NCI-H146 (cell line): ENCODE measurements around the gene ARPP21.
"Not testable (repeated sequence)": the region's sequence is repeated elsewhere in the genome, so short reads cannot be mapped to it uniquely, and the experiment has no call there.

Source experiments
- DNase-seq: peaks from one replicate; lab custom pipeline; 2025; lab: John Stamatoyannopoulos, UW

Gene ARPP21

GRCh38 chr3:35780800-35781199 is 141.5 kb downstream of the ARPP21 start:
- DNase-seq = no peak

DNA sequence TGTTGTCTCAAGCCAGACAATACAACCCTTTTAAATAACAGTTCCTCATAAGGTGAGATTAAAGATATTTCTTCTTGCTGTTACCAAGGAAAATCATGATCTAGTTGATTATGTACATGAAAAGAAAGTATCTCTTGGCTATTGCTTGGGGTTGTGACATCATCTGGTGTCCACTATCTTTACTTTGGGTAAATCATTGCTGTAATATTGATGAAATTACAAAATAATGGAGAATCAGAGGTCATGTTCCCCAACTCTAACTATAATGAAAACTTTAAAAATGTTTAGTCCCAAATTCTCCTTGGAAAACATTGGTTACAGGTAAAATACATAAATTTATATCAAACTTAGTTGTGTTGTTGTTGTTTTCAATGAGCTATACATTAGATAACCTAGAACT is 142.2 kb downstream of the ARPP21 start:
- DNase-seq = no peak

GRCh38 chr3:35782355-35782754 is 143.0 kb downstream of the ARPP21 start:
- no peak for DNase-seq

DNA sequence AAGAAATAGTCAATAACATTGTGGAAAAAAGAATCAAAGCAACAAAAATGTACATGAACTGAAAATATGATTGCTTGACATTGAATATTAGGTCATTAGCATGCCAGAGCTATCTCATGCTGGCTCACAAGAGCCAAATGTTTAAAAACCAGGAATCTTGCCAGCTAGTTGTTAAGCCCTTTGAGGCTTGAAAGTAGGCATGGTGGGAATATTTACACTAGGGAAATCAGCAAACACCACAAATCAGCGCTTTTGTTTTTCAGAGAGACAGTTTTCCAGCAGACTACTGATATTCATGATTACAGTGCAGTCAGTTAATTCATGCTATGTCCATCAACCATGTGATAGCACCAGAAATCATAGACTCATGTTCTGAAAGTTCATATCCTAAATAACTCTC is 144.8 kb downstream of the ARPP21 start:
- no peak for DNase-seq

DNA sequence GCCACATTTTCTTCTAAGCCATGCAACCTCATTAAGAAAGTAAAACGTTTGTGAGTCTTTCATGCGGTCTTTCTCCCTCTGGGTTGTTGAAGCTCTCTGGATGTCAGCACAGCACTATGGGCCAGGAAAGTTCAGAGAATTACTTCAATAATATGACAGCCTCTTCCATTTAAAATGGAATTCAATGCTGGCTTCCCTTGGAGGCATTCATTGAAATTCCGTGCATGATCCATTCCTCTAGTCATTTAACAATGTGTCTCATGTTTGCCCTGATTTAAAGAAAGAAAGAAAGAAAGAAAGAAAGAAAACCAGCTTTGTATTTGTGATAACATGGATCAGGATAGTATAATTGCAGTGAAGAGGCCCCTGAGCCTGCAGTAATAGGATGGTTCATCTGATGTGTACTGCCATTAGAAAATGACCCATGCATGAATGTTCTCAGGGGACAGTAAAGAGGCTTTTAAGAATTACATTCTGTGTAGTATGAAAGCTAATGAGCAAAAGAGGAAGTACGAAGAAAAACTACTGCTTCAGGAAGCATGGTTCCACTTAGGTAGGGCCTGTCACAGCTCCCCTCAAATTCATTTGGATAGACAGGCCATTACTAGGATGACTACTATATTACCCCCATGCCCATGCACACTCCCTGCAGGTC is 146.0 kb downstream of the ARPP21 start:
- no peak for DNase-seq

DNA sequence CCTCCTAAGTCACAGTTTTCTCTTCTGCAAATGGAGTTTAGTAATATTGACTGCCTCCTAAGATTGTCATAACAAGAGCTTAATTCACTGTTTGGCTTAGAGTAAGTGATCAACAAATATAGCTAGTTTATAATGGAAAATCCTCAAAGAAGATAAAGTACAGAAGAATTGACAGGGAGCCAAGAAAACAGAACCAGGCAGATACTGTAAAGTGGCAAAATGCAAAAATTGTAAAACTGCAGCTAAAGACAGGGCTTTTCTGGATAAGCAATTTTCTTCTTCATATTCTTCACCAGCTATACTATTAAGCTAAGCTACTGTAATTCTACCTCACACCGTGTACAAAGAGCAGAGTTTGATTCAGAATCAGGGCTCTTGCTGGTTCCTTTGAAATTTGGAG is 148.6 kb downstream of the ARPP21 start:
- no peak for DNase-seq

DNA sequence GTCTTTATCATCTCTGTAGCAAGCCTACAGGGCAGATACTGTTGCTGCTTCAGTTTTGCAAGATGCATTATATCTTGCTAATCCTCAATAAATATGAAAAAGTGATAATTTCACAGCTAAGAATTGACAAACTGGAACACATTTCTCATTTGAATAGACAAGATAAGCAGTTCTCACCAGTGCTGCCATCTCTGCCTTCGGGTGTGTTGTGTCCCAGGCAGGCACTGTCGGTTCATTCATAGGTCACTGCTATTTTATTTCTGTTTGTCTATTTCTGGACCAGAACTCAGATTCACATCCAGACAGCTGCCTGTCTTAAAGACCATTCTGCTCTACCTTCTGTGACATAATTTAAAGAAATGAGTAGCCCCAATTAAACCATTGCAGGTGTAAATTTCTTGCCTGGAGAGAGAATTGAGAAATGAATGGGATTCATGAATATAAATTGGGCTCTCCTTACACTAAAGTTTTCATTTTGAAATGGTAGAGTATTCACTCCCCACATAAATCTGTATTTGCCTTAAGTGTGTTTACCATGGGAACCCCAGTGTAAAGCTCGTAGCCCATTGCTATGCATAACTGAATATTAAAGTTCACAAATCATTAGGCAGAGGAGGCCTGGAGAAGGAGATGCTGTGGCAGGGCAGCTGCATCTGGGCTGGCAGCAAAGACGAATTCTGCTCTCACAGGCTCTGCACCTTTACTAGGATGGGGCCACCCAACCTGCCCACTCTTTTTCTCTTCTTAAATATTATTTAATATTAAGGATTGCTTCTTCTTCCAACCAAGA is 149.9 kb downstream of the ARPP21 start:
- DNase-seq = no peak

GRCh38 chr3:35790764-35791163 is 151.4 kb downstream of the ARPP21 start:
- no peak for DNase-seq

DNA sequence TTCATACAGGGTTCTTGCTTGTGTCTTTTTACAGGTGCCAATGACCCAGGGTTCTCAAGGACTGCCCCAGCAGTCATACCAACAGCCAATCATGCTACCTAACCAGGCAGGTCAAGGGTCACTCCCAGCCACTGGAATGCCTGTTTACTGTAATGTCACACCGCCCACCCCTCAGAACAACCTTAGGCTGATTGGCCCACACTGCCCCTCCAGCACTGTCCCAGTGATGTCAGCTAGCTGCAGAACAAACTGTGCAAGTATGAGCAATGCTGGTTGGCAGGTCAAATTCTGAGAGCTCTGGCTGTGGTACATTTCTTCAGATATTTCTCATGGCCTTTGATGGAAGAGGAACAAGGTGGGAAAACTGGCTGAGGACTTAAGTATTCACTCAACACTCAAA is 154.3 kb downstream of the ARPP21 start:
- DNase-seq = no peak

DNA sequence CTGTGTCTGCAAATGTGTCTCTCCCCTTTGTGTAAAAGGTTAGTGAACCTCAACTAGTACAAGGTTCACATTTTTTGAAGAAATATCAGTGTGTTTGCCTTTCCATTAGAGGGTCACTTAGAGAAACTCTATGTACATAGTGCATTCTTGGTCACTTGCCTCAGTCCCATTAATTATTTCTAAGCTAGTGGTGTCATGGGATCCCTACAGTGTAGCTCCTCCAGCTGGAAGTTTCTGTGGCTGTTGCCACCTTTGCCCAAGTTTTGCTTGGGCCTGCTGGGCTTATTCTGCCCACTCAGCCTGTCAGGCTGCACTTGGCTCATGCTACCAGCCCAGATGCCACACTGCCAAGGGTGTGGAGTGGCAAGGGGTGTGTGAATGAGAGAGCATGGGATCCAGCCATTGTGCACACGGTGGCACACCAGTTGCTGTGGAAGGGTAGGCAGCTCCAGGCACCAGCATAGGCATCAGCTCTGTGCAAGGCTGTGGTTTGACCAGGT is 161.7 kb downstream of the ARPP21 start:
- no peak for DNase-seq

- no peak for DNase-seq
These were observed 175.2 kb downstream of the ARPP21 start for GRCh38 chr3:35814531-35814930.

GRCh38 chr3:35815796-35816195 is 176.5 kb downstream of the ARPP21 start:
- not testable (repeated sequence) for DNase-seq

- no peak for DNase-seq
These were observed 177.9 kb downstream of the ARPP21 start for GRCh38 chr3:35817216-35817615.

GRCh38 chr3:35832140-35832571 is 192.8 kb downstream of the ARPP21 start:
- DNase-seq = no peak
